Dedifferentiated amniotic fluid mesenchymal stem cell (primary cell): Measurements from ENCODE around the gene GABRB1.

Source experiments
- DNase-seq: peaks from one replicate; pipeline ENCODE4 v3.0.0-alpha.2; 2016; ENCODE audit errors: extremely low spot score

The GABRB1 gene

DNA sequence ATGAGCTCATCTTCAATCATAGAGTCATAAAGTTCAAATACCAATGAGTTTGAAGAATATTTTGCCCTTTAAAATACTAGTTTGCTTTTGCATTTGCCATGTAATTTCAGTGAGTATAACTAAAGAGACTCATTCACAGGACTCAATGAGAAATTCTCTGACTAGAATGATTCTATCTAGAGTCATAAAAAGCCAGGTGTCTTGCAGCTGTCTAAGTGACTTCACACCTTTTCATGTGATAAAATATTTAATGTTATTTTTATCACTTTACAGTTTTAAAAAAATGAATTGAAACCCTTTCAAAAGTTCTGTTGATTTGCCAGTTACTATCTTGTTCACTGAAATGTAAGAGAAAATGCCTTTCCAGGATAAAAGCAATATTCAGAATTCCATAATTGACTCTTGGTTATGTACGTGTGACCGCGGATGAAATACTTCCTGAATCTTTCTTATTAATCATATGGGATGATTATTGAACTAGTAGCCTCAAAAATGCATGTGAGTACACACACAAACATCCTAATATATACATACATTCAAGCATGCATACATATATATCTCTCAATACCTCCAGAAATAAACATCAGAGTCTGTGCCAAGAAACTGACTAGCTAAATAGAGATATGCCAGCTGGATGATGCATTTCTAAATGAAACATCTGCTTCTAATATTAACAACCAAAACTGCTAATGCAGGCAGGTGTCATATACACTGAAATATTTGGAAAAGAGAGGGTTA is 87.0 kb downstream of the GABRB1 start:
- no peak for DNase-seq

DNA sequence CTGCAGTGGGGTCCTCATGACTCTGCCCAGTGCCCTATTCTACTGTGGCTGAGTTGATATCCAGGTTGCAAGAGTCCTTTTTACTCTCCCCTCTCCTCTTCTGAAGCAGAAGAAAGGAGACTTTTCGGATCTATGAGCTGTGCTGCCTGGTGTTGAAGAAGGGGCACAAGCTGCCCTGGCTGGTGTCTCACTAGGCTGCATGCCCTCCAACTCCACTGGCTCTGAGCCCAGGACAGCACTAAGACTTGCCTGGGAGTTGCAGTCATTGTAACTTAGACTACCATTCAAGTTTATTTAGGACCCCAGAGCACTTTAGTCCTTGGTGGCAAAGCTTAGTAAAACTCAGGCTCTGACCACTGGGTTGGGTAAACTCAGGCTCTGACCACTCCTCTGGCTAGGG is 89.4 kb downstream of the GABRB1 start:
- DNase-seq: no peak

DNA sequence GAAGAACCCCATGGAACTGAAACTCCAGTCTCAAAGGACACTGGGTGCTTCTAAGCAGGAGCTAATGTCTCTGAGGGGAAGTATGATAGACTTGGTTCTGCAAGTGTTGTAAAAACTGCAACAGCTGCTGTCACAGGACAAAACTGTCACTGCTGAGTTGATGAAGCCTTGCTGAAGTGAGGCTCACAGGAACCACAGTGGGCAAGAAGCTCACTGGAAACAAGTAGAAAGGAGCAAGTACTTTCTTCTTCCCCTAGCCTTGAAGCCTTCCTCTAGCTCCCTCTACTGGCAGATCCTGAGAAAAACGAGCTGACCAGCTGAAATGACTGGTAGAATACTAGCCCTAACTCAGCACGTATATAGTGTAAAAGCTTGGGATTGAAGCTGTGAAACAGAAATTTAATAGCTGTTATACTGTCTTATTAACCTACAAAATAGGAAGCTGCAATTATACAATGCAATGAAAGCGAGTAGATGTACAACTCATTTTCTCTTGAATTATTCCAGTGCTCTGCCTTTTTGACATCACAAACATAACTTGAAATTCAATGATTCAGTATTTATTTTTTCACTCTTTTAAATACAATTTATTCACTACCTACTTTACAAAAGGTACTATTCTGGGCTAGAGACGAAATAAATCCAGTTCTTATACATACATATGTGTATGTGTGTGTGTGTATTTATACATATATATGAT is 91.4 kb downstream of the GABRB1 start:
- peak; percentile 79 for DNase-seq

DNA sequence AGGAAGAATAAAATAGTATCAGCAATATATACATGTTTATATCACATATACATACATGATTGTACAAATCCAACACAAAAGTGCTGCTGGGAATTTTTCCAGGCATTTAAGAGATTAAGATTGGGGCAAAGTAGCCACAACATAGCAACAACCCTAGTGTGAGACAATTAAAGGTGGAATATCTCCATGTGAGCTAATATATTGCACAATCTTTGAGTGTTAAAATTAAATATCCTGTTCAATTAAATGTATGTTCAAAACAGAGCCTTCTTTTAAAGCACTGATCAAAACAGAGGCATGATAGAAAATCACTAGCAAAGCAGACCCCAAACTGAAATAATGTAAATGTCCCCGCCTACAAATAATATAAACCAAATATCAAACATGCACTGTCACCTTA is 97.6 kb downstream of the GABRB1 start:
- no peak for DNase-seq

DNA sequence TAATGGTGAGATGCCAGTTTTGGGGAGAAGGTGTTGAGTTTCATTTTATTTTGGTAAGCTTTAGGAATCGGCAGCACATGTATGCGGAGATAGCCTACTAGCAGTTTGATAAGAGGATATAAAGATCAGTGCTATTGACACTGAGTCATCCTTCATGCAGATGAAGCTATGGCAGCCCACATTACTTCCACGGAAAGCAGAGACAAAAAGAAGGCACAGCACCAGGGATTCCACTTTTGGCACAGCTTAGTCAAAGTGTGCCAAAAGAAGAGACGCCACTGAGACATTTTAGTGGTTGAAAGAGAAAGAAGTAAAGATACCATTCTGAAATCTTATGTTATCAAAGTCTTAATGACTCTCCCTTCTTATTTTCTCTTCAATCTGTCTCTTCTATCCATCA is 103.8 kb downstream of the GABRB1 start:
- DNase-seq: no peak

DNA sequence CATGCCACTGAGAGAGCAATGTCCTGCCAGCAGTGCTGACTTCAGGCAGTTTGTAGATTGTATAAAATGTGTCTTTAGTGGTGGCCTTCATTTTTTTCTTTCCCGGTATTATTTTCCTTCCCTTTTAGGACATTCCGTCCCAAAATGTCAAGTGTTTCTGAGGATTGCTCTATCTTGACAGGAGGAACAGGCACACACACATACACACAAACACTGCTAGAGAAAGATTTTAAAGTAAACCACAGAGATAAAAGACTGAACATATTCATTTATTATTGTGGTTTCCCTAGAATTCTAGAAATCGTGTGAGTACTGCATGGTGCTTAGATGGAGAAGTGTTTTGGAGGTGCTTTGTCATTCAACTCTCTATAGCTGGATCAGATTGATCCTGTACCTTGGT is 111.9 kb downstream of the GABRB1 start:
- DNase-seq: no peak

DNA sequence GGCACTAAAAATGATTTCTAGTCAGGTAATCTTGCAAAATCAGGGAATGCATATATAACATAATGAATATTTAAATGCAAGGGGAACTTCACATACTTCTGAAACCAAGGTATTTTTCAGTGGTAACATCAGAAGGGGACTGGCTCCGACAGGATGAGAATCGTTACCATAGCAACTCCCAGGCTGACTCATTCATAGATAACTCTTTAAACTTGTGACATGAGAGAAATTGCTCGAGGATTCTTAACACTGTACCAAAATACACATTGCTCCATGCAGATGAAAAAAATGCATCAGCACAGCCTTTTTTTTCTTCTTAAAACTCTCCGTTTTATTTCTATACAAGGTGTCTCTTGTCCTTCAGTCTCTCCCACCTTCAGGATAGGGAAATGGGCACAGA is 114.3 kb downstream of the GABRB1 start:
- DNase-seq: peak; percentile 49

DNA sequence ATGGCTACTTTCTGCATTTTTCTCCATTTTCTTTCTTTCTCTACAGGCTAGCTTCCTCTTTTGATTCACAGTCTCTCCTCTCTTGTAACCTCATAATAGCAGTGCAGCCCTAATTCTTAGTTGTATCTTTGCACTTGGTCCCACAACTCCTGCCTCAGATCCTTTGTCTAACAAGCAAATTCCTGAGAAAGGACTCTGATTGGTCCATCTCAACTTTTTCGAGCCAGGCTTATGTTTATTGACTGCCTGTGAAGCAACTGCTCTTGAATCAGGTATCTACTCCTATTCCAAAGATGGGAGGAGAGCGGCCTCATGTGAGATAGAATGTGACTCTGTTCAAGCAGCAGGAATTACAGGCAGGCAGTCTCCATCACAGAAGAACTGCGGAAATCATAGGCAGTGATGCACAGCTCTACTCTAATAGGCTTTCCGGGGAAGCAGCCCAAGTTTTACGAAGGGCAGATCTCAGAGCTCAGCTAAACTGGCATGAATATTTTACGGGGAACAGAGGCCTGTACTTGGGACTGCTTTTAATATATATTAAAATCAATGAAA is 123.5 kb downstream of the GABRB1 start:
- DNase-seq: no peak

DNA sequence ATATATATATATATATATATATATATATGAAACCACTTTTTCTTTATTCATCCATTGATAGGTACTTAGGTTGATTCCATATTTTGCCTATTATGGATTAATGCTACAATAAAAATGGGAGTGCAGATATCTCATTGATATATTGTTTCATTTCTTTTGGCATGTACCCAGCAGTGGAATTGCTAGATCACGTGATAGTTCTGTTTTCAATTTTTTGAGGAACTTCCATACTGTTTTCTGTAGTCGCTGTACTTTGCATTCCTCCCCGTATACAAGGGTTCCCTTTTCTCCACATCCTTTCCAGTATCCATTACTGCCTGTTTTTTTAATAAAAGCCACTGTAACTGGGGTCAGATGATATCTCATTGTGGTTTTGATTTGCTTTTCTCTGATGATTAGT is 124.6 kb downstream of the GABRB1 start:
- DNase-seq: no peak

DNA sequence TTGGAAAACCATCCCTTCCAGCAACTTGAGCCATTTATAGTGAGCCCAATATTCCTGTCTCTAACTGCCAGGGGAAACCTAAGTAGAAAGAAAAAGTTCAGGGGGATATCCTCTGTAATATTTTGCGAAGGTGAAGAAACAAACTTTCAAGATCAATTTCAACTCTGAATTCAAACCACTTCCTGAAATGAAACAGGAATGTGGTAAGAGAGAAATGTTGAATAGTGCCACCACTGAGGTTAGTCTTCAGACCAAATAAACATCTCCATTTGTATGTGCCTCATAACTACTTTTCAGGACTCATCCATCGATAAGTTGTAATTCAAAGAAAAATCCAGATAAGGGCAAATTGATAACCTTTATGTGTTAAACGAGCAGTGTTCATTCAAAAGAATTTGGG is 128.7 kb downstream of the GABRB1 start:
- DNase-seq: no peak

DNA sequence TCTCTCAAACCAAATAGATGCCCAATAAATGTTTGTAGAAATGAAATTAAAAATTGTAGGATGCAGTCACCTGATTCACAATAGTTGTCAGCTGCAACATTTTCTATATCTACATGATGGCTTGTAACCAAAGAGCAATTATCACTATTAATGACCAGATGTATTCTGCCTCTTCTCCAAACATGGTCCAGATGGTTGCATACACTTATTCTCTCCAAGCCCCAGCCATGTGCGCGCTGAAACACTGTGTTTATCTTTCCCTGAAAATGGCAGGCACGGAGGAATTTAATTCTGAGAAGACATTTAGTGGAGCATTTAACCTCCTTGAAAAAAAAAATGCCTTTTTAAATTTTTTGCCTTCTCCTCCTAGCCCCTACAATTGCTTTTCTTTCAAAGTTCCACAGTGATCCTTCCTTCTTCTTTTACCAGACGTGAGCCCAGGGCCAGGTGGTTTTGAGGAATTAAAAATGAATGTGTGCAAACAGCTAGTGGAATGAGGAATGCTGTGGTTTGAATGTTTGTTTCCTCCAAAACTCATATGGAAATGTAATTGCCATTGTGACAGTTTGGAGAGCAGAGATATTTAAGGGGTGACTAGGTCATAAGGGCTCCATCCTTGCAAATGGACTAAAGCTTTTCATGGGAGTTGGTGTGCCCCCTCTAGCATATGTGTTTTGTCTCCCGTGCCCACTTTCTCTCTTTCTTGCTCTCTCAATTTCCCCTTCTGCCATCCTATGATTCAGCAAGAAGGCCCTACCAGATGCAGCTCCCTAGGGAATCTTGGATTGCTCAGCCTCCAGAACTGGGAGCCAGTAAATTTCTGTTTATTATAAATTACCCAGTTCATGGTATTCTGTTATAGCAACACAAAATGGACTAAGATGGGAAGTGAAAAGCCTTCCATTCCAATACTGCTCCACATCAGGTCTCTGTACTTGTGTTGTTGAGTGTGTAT is 136.0 kb downstream of the GABRB1 start:
- no peak for DNase-seq

DNA sequence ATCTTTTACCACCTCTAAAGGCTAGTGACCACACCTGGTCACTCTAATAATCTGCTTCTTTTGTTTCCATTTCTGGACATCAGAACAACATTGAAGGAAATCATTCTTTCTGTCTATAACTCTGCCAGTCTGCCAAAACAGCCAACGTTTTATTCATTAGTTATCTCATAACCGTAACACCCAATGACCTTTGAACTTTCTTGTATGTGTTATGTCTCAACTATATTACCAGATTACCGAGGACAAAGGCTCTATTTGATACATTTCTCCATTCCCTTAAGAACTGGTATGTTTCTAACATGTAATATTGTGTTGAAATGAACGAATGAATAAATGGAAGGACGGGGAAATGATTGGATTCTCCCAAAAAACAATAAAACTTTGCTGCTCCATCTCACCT is 152.7 kb downstream of the GABRB1 start:
- no peak for DNase-seq

DNA sequence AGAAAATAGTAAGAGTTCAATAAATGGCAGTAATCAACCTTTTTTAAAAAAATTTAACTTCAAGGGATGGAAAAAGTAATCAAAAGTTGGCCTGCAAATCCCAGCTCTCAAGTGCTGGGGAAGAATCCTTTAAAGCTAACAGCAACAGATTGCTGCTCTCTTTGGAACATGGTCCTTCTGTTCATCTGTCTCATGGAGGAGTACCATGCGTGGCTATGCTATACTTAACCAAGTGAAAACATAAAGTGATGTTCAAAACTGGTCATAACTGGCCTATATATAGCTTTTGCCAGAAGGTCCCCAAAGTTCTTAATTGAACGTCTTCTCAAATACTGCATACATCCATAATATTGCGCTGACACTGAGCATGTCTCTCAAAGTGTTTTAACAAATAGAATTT is 154.4 kb downstream of the GABRB1 start:
- no peak for DNase-seq

DNA sequence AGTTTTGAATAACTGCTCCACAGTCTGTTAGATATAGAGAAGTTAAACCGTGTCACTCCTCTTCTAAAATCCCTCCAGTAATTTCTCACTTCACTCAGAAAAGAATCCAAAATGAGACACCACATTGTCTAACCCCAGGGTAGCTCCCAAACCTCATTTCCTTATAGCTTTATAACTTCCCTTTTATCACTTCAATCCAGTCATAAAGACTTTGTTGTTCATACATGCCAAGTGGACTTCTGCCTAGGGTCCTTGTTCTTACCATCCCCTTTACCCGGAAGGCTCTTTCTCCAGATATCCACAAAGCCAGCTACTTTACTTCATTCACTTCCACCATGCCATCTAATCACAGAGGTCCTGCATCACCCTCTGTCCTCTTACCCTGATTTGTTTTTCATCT is 156.2 kb downstream of the GABRB1 start:
- DNase-seq: no peak

DNA sequence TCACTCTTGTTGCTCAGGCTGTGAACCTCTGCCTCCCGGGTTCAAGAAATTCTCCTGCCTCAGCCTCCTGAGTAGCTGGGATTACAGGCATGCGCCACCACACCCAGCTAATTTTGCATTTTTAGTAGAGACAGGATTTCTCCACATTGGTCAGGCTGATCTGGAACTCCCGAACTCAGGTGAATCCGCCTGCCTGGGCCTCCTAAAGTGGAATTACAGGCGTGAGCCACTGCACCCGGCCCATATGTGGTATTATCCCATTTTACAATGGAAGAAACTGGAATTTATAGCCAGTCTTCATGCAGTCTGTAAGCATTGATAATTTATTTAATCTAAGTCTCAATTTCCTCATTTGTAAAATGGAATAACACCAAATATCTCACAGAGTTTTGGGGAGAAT is 161.8 kb downstream of the GABRB1 start:
- DNase-seq: no peak

DNA sequence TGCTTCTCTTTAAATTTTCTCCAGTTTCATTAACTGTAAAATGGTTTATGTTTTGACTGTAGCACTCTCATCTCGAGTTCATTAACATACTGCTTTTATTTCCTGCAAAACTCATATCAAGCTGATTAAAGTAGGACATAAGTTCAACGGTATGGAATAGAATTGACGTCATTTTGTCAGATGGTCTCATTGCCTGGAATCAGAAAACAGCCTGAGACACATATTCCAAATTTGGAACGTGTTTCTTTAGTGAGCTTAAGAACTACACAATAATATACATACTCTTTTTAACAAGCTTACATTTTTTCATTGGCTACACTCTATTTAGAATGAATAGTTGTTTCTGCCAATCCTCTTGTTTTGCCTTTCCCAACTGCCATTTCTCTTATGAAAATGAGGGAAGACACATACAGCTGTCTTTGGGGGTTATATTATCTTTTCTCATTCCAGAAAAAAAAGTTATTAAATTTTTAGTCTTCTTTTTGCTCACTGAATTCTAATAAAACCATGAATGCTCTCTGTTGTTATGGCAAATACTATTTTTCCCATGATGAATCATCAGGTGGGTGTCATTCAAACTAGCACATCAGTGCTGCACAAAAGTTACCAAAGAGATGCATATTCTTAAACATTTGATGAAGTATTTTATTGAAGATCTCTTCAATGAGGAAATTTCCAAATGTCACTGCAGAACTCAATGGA is 162.8 kb downstream of the GABRB1 start:
- DNase-seq: no peak

DNA sequence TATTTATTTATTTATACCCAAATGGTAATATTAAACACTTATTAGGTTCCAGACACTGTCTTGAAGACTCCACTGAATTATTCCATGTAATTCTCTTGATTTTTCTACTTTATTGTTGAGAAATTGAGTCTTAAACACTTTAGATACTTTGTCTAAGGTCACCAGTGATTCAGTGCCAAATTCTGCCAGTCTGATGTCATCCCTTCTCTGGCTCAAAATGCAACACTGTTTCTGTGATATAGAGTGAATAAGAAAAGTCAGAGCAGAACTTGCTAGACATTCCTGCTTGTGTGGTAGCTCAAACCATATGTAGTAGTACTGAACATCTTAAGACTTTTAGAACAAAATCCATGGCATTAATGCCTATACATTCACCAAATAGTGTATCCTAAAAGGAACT is 164.3 kb downstream of the GABRB1 start:
- DNase-seq: peak; percentile 39

DNA sequence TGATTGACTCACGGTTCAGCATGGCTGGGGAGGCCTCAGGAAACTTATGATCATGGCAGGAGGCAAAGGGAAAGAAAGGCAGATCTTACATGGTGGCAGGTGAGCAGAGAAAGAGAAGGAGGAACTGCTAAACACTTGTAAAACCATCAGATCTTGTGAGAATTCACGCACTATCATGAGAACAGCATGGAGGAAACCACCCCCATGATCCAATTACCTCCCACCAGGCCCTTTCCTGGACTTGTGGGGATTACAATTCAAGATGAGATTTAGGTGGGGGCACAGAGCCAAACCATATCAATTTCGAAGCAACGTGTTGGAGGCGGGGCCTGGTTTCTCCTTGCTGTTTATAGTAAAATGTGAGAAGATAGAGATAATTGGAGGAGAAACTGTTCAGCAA is 167.4 kb downstream of the GABRB1 start:
- DNase-seq: no peak

DNA sequence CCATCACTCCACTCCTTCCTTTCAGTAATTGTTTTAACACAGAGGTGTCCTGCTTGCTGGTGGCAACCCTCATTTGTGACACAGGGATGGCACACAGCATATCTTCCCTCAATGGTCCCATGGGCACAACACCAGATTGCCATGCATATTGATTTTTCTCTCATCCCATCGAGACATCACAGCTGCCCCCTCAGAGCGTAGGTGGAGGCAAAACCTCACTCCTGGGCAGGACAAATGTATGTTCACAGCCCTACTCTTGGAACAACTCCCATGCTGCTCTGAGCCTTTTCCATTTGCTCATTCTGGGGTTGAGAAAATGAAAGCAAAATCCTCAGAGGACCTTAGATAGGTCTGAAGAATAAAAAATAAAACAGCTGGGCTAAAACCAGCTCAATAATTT is 172.2 kb downstream of the GABRB1 start:
- DNase-seq: no peak

DNA sequence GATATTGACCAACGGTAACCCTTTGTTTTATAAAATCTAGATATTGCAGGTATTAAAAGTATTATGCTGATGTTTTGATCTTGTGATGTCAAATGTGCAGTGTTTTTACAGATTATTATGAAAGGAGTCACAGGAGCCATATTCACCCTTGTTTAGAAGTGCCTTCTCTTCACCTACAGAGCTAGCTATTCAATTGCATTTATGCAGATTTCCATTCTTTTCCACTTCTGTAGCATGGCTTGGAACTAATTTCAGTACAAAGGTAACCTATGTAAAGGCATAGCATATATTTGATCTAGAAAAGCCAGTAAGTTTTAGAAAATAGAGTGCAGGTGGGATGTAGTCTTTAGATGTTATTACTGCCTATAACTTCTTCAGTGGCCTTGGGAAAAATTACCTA is 176.2 kb downstream of the GABRB1 start:
- no peak for DNase-seq

DNA sequence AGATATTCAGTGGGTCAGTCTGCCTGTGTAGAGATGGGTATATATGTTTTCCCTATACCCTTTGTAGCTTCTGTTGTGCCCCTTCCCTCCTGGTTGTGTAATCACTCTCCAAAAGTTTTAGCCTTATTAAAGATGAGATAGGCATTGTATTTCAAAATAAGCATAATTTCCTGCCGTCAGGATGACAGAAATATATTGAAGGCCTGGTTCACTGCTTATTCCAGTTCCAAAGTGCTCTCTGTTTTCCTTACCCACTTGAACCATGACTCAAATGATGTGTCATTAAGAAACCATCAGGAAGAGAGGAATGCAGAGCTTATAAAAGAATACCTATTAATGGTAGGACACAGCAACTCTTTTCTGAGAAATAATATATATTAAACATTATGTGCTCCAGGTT is 178.5 kb downstream of the GABRB1 start:
- DNase-seq: peak; percentile 27

DNA sequence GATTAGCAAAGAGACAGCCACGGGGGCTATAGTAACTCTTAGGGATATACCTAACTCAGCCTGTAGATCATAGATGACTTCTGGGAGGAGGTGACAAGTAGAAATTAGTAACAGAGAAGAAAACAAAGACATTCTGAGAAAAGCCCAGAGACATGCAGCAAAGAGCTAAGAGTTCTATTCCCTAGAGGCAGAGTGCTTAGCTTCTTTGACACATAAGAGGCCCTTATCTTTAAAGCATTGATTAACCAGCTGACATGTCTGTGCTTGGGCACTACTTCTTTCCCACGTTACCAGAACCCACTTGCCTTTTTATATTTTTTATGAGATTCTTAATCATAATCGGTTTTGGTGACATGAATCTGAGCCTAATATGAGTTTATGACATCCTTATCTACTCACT is 179.5 kb downstream of the GABRB1 start:
- no peak for DNase-seq
